Thyroid gland (tissue), 4 donors: ENCODE measurements around the gene SAMD5. TPM values are rescaled to one million over a fixed set of nuclear protein-coding genes. Genes with fewer than 3 reads are reported as not detected.

Source experiments
- DNase-seq, 2 donors: peaks; one replicate each; pipeline ENCODE4 v3.0.0-alpha.2; 2019
- H3K27ac ChIP-seq, 3 donors: fragments of 200-600 bp; sonication (generic); 1 replicate in 2 of 3; 2 replicates in 1 of 3; pipeline ENCODE4 v1.5.1; 2016 to 2019; ENCODE audit warnings: mild to moderate bottlenecking in 1 of 3, moderate library complexity in 1 of 3
- H3K27me3 ChIP-seq: fragments of 200-600 bp; sonication (generic); one replicate; pipeline ENCODE4 v1.5.1; 2019
- H3K36me3 ChIP-seq, 2 donors: fragments of 200-600 bp; sonication (generic); one replicate each; pipeline ENCODE4 v1.5.1; 2016 to 2019
- H3K4me1 ChIP-seq, 2 donors: fragments of 200-600 bp; sonication (generic); one replicate each; pipeline ENCODE4 v1.5.1; 2017 to 2019
- H3K4me3 ChIP-seq, 3 donors: fragments of 200-600 bp; sonication (generic); replicated peaks in 1 of 3; 1 replicate in 2 of 3; 2 replicates in 1 of 3; pipeline ENCODE4 v1.5.1; 2016; ENCODE audit warnings: mild to moderate bottlenecking in 1 of 3
- H3K9me3 ChIP-seq: fragments of 200-600 bp; sonication (generic); one replicate; pipeline ENCODE4 v1.5.1; 2017
- POLR2A ChIP-seq, 2 donors: fragments of 450-650 bp; IDR thresholded peaks; one replicate each; pipeline ENCODE4 v1.6.1; 2017; ENCODE audit warnings: antibody characterized with exemption in 2 of 2, mild to moderate bottlenecking in 2 of 2, moderate library complexity in 1 of 2
- WGBS, 2 donors: methylation state at CpG; one replicate each; pipeline ENCODE4 v1.1.5; 2017; 5-methylcytosine and 5-hydroxymethylcytosine counted together
- intact Hi-C: fragments of 100-400 bp; cut with DNase I; formaldehyde crosslinking; loops from one replicate; pipeline ENCODE4 v1.15.1; 2023
- total RNA-seq, 4 donors: library from RNA; depleted of rRNA; stranded (reverse); fragments of >200 nt; gene quantifications; one replicate each; pipeline ENCODE4 v1.2.3, GENCODE V29; 2016
- TF ChIP-seq, protein P1 (sequence below), 6 experiments: fragments of 200-600 bp in 3 of 6; fragments of 450-650 bp in 3 of 6; sonication (generic) in 3 of 6; IDR thresholded peaks; one replicate each; pipeline ENCODE4 v1.5.1; 2016 to 2019; ENCODE audit warnings: antibody characterized with exemption in 6 of 6, mild to moderate bottlenecking in 2 of 6, inconsistent platforms in 1 of 6, moderate library complexity in 1 of 6

The SAMD5 gene
- total RNA-seq, 4 donors from 2014 or later, result 2.0 to 8.9 (median 5.2) TPM

GRCh38 chr6:147563472-147563871 is 55.0 kb downstream of the SAMD5 start:
- intact Hi-C loops, result no loop called here
- no peaks in the 10 kb centered on the region for H3K4me1 ChIP-seq
- whole genome bisulfite sequencing, 2 donors, result 85 to 86% methylated on average over 2 of the region's 2 CpGs
- H3K9me3 ChIP-seq, result no peaks in the 10 kb centered on the region
- no peak for TF ChIP-seq POLR2A (IDR thresholded peaks at IDR 0.05)
- TF ChIP-seq, protein P1, sequence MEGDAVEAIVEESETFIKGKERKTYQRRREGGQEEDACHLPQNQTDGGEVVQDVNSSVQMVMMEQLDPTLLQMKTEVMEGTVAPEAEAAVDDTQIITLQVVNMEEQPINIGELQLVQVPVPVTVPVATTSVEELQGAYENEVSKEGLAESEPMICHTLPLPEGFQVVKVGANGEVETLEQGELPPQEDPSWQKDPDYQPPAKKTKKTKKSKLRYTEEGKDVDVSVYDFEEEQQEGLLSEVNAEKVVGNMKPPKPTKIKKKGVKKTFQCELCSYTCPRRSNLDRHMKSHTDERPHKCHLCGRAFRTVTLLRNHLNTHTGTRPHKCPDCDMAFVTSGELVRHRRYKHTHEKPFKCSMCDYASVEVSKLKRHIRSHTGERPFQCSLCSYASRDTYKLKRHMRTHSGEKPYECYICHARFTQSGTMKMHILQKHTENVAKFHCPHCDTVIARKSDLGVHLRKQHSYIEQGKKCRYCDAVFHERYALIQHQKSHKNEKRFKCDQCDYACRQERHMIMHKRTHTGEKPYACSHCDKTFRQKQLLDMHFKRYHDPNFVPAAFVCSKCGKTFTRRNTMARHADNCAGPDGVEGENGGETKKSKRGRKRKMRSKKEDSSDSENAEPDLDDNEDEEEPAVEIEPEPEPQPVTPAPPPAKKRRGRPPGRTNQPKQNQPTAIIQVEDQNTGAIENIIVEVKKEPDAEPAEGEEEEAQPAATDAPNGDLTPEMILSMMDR (IDR thresholded peaks at IDR 0.05), result no peak
- no peak overlapping the region for H3K27ac ChIP-seq
- no peak overlapping the region for H3K4me3 ChIP-seq
- H3K27me3 ChIP-seq, result no peaks in the 10 kb centered on the region
- no peak for DNase-seq
- no peaks in the 10 kb centered on the region for H3K36me3 ChIP-seq

DNA sequence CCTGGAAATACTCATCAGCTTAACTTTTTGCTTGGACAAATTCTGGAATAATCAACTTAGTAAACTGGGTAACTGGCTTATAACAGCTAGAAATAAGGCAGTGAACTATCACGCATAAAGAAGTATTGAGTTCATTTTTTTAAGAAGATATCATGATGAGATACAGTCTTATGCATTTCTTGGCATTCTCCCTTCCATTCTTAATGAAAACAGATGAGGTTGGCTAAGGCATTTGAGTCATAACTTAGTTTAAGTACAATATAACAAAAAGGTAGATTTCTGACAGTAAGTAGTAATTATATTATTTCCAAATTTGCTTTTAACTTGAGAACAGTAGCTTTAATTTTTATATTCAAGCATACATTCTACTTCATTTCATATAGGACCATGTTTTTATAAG is 56.1 kb downstream of the SAMD5 start:
- H3K27me3 ChIP-seq, result no peaks in the 10 kb centered on the region
- DNase-seq, result no peak
- no peaks in the 10 kb centered on the region for H3K36me3 ChIP-seq
- H3K4me3 ChIP-seq, result no peak overlapping the region
- WGBS, 2 donors, result 48 to 85% methylated on average over 1 of the region's 1 CpG
- H3K9me3 ChIP-seq, result no peaks in the 10 kb centered on the region
- intact Hi-C loops, result no loop called here
- TF ChIP-seq POLR2A (IDR thresholded peaks at IDR 0.05), result no peak
- TF ChIP-seq, protein P1 (IDR thresholded peaks at IDR 0.05), result no peak
- no peaks in the 10 kb centered on the region for H3K4me1 ChIP-seq
- H3K27ac ChIP-seq, result no peak overlapping the region

GRCh38 chr6:147566244-147566898 is 57.9 kb downstream of the SAMD5 start:
- 63 to 81% methylated on average over 3 of the region's 3 CpGs for WGBS, 2 donors
- TF ChIP-seq POLR2A (IDR thresholded peaks at IDR 0.05), result no peak
- TF ChIP-seq, protein P1 (IDR thresholded peaks at IDR 0.05), result no peak
- intact Hi-C loops, result no loop called here
- no peaks in the 10 kb centered on the region for H3K9me3 ChIP-seq
- DNase-seq, result no peak
- H3K36me3 ChIP-seq, result no peaks in the 10 kb centered on the region
- no peak overlapping the region for H3K4me3 ChIP-seq
- no peaks in the 10 kb centered on the region for H3K27me3 ChIP-seq
- H3K4me1 ChIP-seq, result no peaks in the 10 kb centered on the region
- H3K27ac ChIP-seq, result no peak overlapping the region

GRCh38 chr6:147567141-147567805 is 58.8 kb downstream of the SAMD5 start:
- H3K27ac ChIP-seq, result no peak overlapping the region
- H3K9me3 ChIP-seq, result no peaks in the 10 kb centered on the region
- DNase-seq, result no peak
- no peak overlapping the region for H3K4me3 ChIP-seq
- intact Hi-C loops, result no loop called here
- no peaks in the 10 kb centered on the region for H3K36me3 ChIP-seq
- no peak for TF ChIP-seq POLR2A (IDR thresholded peaks at IDR 0.05)
- TF ChIP-seq, protein P1 (IDR thresholded peaks at IDR 0.05), result no peak
- H3K4me1 ChIP-seq, result no peaks in the 10 kb centered on the region
- WGBS, 2 donors, result 79 to 82% methylated on average over 3 of the region's 3 CpGs
- H3K27me3 ChIP-seq, result no peaks in the 10 kb centered on the region

GRCh38 chr6:147569788-147570187 is 61.3 kb downstream of the SAMD5 start:
- Histone ChIP-seq H3K9me3 (no peaks in the 10 kb centered on the region), H3K36me3 (no peaks in the 10 kb centered on the region), H3K27ac (no peak overlapping the region), H3K4me3 (no peak overlapping the region), H3K27me3 (no peaks in the 10 kb centered on the region), H3K4me1 (no peaks in the 10 kb centered on the region)
- intact Hi-C loops, result no loop called here
- no peak for TF ChIP-seq POLR2A (IDR thresholded peaks at IDR 0.05)
- TF ChIP-seq, protein P1 (IDR thresholded peaks at IDR 0.05), result no peak
- WGBS, 2 donors, result 92 to 94% methylated on average over 7 of the region's 7 CpGs
- no peak for DNase-seq
